Measurements from ENCODE around the gene GRIN2A. TPM values are rescaled to one million over a fixed set of nuclear protein-coding genes. Genes with fewer than 3 reads are reported as not detected.

GRIN2A gene
- total RNA-seq, 1 donor from 2014 or later: not detected

- Mint-ChIP-seq H3K27me3 (ENCODE audit: low read depth) (peaks cover 2% of the 10 kb centered on the region), H3K9me3 (ENCODE audit: low read depth) (peaks cover 6% of the 10 kb centered on the region), H3K4me3 (ENCODE audit: unreplicated experiment) (no peak overlapping the region), H3K4me1 (ENCODE audit: low read depth) (no peaks in the 10 kb centered on the region), H3K27ac (ENCODE audit: unreplicated experiment) (no peak overlapping the region), H3K36me3 (ENCODE audit: low read depth) (no peaks in the 10 kb centered on the region)
- TF ChIP-seq CTCF (IDR thresholded peaks at IDR 0.05): no peak
- DNase-seq (ENCODE audit: low spot score): no peak
These were observed 330.2 kb downstream of the GRIN2A start for GRCh38 chr16:9852003-9852402.

- H3K9me3 Mint-ChIP-seq (ENCODE audit: low read depth): peaks cover 6% of the 10 kb centered on the region
- H3K27ac Mint-ChIP-seq (ENCODE audit: unreplicated experiment): no peak overlapping the region
- no peak for DNase-seq (ENCODE audit: low spot score)
- TF ChIP-seq CTCF (IDR thresholded peaks at IDR 0.05): no peak
- peaks cover 4% of the 10 kb centered on the region for H3K4me1 Mint-ChIP-seq (ENCODE audit: low read depth)
- H3K4me3 Mint-ChIP-seq (ENCODE audit: unreplicated experiment): no peak overlapping the region
- no peaks in the 10 kb centered on the region for H3K36me3 Mint-ChIP-seq (ENCODE audit: low read depth)
- H3K27me3 Mint-ChIP-seq (ENCODE audit: low read depth): peaks cover 2% of the 10 kb centered on the region
These were observed 331.4 kb downstream of the GRIN2A start for GRCh38 chr16:9850817-9851216.

- peaks cover 7% of the 10 kb centered on the region for H3K4me1 Mint-ChIP-seq (ENCODE audit: low read depth)
- no peaks in the 10 kb centered on the region for H3K36me3 Mint-ChIP-seq (ENCODE audit: low read depth)
- DNase-seq (ENCODE audit: low spot score): peak; percentile 73
- H3K9me3 Mint-ChIP-seq (ENCODE audit: low read depth): peaks cover 6% of the 10 kb centered on the region
- H3K27ac Mint-ChIP-seq (ENCODE audit: unreplicated experiment): no peak overlapping the region
- peaks cover 2% of the 10 kb centered on the region for H3K27me3 Mint-ChIP-seq (ENCODE audit: low read depth)
- no peak for TF ChIP-seq CTCF (IDR thresholded peaks at IDR 0.05)
- no peak overlapping the region for H3K4me3 Mint-ChIP-seq (ENCODE audit: unreplicated experiment)
These were observed 332.5 kb downstream of the GRIN2A start for GRCh38 chr16:9849697-9850245.

GRCh38 chr16:9847146-9847545 is 335.1 kb downstream of the GRIN2A start:
- no peak overlapping the region for H3K27ac Mint-ChIP-seq (ENCODE audit: unreplicated experiment)
- DNase-seq (ENCODE audit: low spot score): no peak
- H3K27me3 Mint-ChIP-seq (ENCODE audit: low read depth): peaks cover 2% of the 10 kb centered on the region
- peaks cover 7% of the 10 kb centered on the region for H3K4me1 Mint-ChIP-seq (ENCODE audit: low read depth)
- H3K4me3 Mint-ChIP-seq (ENCODE audit: unreplicated experiment): no peak overlapping the region
- H3K36me3 Mint-ChIP-seq (ENCODE audit: low read depth): no peaks in the 10 kb centered on the region
- TF ChIP-seq CTCF (IDR thresholded peaks at IDR 0.05): no peak
- H3K9me3 Mint-ChIP-seq (ENCODE audit: low read depth): peaks cover 2% of the 10 kb centered on the region

- Mint-ChIP-seq H3K4me1 (ENCODE audit: low read depth) (peaks cover 7% of the 10 kb centered on the region), H3K9me3 (ENCODE audit: low read depth) (peaks cover 2% of the 10 kb centered on the region), H3K4me3 (ENCODE audit: unreplicated experiment) (no peak overlapping the region), H3K27ac (ENCODE audit: unreplicated experiment) (no peak overlapping the region), H3K27me3 (ENCODE audit: low read depth) (peaks cover 2% of the 10 kb centered on the region), H3K36me3 (ENCODE audit: low read depth) (no peaks in the 10 kb centered on the region)
- no peak for TF ChIP-seq CTCF (IDR thresholded peaks at IDR 0.05)
- DNase-seq (ENCODE audit: low spot score): no peak
These were observed 335.7 kb downstream of the GRIN2A start for GRCh38 chr16:9846362-9847099.

All from chondrocyte (in vitro differentiated cells).